B cell (primary cell): ENCODE data around the gene ARMC9.

Source experiments
- CTCF ChIP-seq: fragments of 200-600 bp; IDR thresholded peaks from one replicate; pipeline ENCODE4 v1.8.0; 2022; ENCODE audit warnings: antibody characterized with exemption, mild to moderate bottlenecking
- EZH2 ChIP-seq: IDR thresholded peaks from 2 replicates; pipeline ENCODE4 v1.6.1; 2012; ENCODE audit warnings: borderline replicate concordance, low read depth, mild to moderate bottlenecking, moderate library complexity, low read length; ENCODE audit not compliant: insufficient read depth, poor library complexity, severe bottlenecking

- TF ChIP-seq CTCF (no peak), EZH2 (no peak)
Observed at GRCh38 chr2:231272991-231273390, 74.6 kb downstream of the ARMC9 start.
